Stomach (tissue), 9 donors: ENCODE data around the gene PDXK. TPM values are rescaled to one million over a fixed set of nuclear protein-coding genes. Genes with fewer than 3 reads are reported as not detected.

Experiments used
- DNase-seq, 2 donors: peaks; one replicate each; pipeline versions ENCODE4 v3.0.0 to v3.0.0-alpha.2; 2013 to 2019
- H3K27ac ChIP-seq, 5 donors: fragments of 200-600 bp in 4 of 5; sonication (generic) in 4 of 5; one replicate each; pipeline ENCODE4 v1.5.1; 2013 to 2019; ENCODE audit warnings: mild to moderate bottlenecking in 1 of 5, moderate library complexity in 1 of 5
- H3K27me3 ChIP-seq, 3 donors: fragments of 200-600 bp; sonication (generic); one replicate each; pipeline ENCODE4 v1.5.1; 2017 to 2019; ENCODE audit warnings: mixed run types in 1 of 3
- H3K36me3 ChIP-seq, 4 donors: fragments of 200-600 bp; sonication (generic); 1 replicate in 3 of 4; 2 replicates in 1 of 4; pipeline ENCODE4 v1.5.1; 2016 to 2019
- H3K4me1 ChIP-seq, 4 donors: fragments of 200-600 bp; sonication (generic); one replicate each; pipeline ENCODE4 v1.5.1; 2016 to 2019
- H3K4me3 ChIP-seq, 4 donors: fragments of 200-600 bp; sonication (generic) in 3 of 4; one replicate each; pipeline ENCODE4 v1.5.1; 2016 to 2019; ENCODE audit warnings: mild to moderate bottlenecking in 1 of 4
- H3K9me3 ChIP-seq, 4 donors: fragments of 200-600 bp; sonication (generic); one replicate each; pipeline ENCODE4 v1.5.1; 2016 to 2019
- CTCF ChIP-seq, 7 experiments: fragments of 450-650 bp in 4 of 7; fragments of 200-600 bp in 3 of 7; sonication (generic) in 3 of 7; IDR thresholded peaks; one replicate each; pipeline ENCODE4 v1.5.1; 2016 to 2019; ENCODE audit warnings: antibody characterized with exemption in 7 of 7, control low read depth in 2 of 7, mild to moderate bottlenecking in 1 of 7
- EP300 ChIP-seq: sonication (generic); formaldehyde crosslinking; IDR thresholded peaks from one replicate; pipeline ENCODE4 v1.6.1; 2017; ENCODE audit warnings: antibody characterized with exemption
- POLR2A ChIP-seq, 4 donors: fragments of 450-650 bp; IDR thresholded peaks; one replicate each; pipeline ENCODE4 v1.6.1; 2016; ENCODE audit warnings: antibody characterized with exemption in 4 of 4, control low read depth in 2 of 4, mild to moderate bottlenecking in 1 of 4, moderate library complexity in 1 of 4
- POLR2AphosphoS5 ChIP-seq, 3 donors: sonication (generic); formaldehyde crosslinking; IDR thresholded peaks; one replicate each; pipeline ENCODE4 v1.6.1; 2016; ENCODE audit warnings: antibody characterized with exemption in 3 of 3
- WGBS, 5 donors: extraction: QIAGEN DNeasy Blood & Tissue Kit in 3 of 5; methylation state at CpG; one replicate each; pipeline versions ENCODE4 v1.1.5 to v1.1.7; 2013 to 2018; 5-methylcytosine and 5-hydroxymethylcytosine counted together
- intact Hi-C: fragments of 100-400 bp; cut with DNase I; formaldehyde crosslinking; loops from one replicate; pipeline ENCODE4 v1.15.1; 2023; ENCODE audit warnings: low total_unique reads
- polyA plus RNA-seq, 3 donors: library from polyadenylated mRNA; stranded (reverse); fragments of 200-250 nt; gene quantifications; one replicate each; pipeline ENCODE4 v1.2.3, GENCODE V29; 2013
- total RNA-seq, 5 donors: library from RNA; depleted of rRNA; stranded (reverse); fragments of >200 nt; gene quantifications; one replicate each; pipeline versions ENCODE4 v1.1.0 to v1.2.3, GENCODE V29; 2014 to 2016
- donor health status: healthy with polysubstance abuse.
- donor health status: Bipolar disorder and iron deficiency.
- donor health status: healthy.

Gene PDXK
- total and polyA plus RNA-seq, 8 donors = 36.7 to 139 (median 52.3) TPM

- peaks cover 29 to 66% (median 55%) of the 10 kb centered on the region in 4 donors for H3K4me1 ChIP-seq
- DNase-seq = peak in 1 of 2 donors; percentile 53
- no peak for TF ChIP-seq POLR2AphosphoS5 (IDR thresholded peaks at IDR 0.05)
- TF ChIP-seq POLR2A (IDR thresholded peaks at IDR 0.05) = no peak
- TF ChIP-seq CTCF (IDR thresholded peaks at IDR 0.05) = no peak
- TF ChIP-seq EP300 = no peak
- H3K4me3 ChIP-seq = peak overlapping the region in 3 of 4 donors; percentile 85 to 97 (median 88)
- 46 to 84% (median 65%) methylated on average over 4 of the region's 4 CpGs for WGBS, 5 donors
- H3K9me3 ChIP-seq = no peaks in the 10 kb centered on the region
- peak overlapping the region in 4 of 5 donors; percentile 30 to 97 (median 94) for H3K27ac ChIP-seq
- peaks cover 9 to 13% (median 11%) of the 10 kb centered on the region in 4 donors for H3K36me3 ChIP-seq
- H3K27me3 ChIP-seq = no peaks in the 10 kb centered on the region
- intact Hi-C loops = no loop called here
These were observed 2.3 kb downstream of the PDXK start for GRCh38 chr21:43721206-43721605.

- Histone ChIP-seq H3K36me3 (peaks cover 9 to 13% (median 11%) of the 10 kb centered on the region in 4 donors), H3K4me1 (peaks cover 36 to 74% (median 62%) of the 10 kb centered on the region in 4 donors), H3K9me3 (no peaks in the 10 kb centered on the region), H3K4me3 (peak overlapping the region in 1 of 4 donors; percentile 88), H3K27me3 (no peaks in the 10 kb centered on the region), H3K27ac (peak overlapping the region in 1 of 5 donors; percentile 30)
- intact Hi-C loops = no loop called here
- DNase-seq = peak in 1 of 2 donors; percentile 7
- 46 to 75% (median 69%) methylated on average over 3 of the region's 3 CpGs for WGBS, 5 donors
- TF ChIP-seq POLR2A (IDR thresholded peaks at IDR 0.05) (no peak), POLR2AphosphoS5 (IDR thresholded peaks at IDR 0.05) (no peak), EP300 (no peak), CTCF (IDR thresholded peaks at IDR 0.05) (no peak)
These were observed 3.0 kb downstream of the PDXK start for GRCh38 chr21:43721939-43722338.

GRCh38 chr21:43723648-43724047, 4.7 kb downstream of the PDXK start:
- peak overlapping the region in 1 of 5 donors; percentile 24 for H3K27ac ChIP-seq
- intact Hi-C loops = no loop called here
- no peaks in the 10 kb centered on the region for H3K27me3 ChIP-seq
- no peak overlapping the region for H3K4me3 ChIP-seq
- no peak for TF ChIP-seq CTCF (IDR thresholded peaks at IDR 0.05)
- TF ChIP-seq POLR2A (IDR thresholded peaks at IDR 0.05) = no peak
- no peak for TF ChIP-seq POLR2AphosphoS5 (IDR thresholded peaks at IDR 0.05)
- no peak for TF ChIP-seq EP300
- DNase-seq = no peak
- no peaks in the 10 kb centered on the region for H3K9me3 ChIP-seq
- WGBS, 5 donors = 62 to 91% (median 79%) methylated on average over 6 to 12 of the region's 12 CpGs
- peaks cover 52 to 83% (median 72%) of the 10 kb centered on the region in 4 donors for H3K4me1 ChIP-seq
- peaks cover 9 to 13% (median 11%) of the 10 kb centered on the region in 4 donors for H3K36me3 ChIP-seq

GRCh38 chr21:43726686-43727518, 8.0 kb downstream of the PDXK start:
- no peak for TF ChIP-seq CTCF (IDR thresholded peaks at IDR 0.05)
- peak in 1 of 4 donors; percentile 42 for TF ChIP-seq POLR2A (IDR thresholded peaks at IDR 0.05)
- no peak for DNase-seq
- Histone ChIP-seq H3K27ac (peak overlapping the region; percentile 63 to 90 (median 87)), H3K4me3 (peak overlapping the region in 2 of 4 donors; percentile 43 to 50), H3K36me3 (peaks cover 9 to 13% (median 11%) of the 10 kb centered on the region in 4 donors), H3K27me3 (no peaks in the 10 kb centered on the region), H3K4me1 (peaks cover 47 to 90% (median 69%) of the 10 kb centered on the region in 4 donors), H3K9me3 (no peaks in the 10 kb centered on the region)
- WGBS, 5 donors = 35 to 55% (median 44%) methylated on average over 17 to 21 of the region's 21 CpGs
- intact Hi-C loops = no loop called here
